ENCODE data around the gene TENM3. TPM values are rescaled to one million over a fixed set of nuclear protein-coding genes. Genes with fewer than 3 reads are reported as not detected.

The TENM3 gene
- total and polyA plus RNA-seq, 2 of the 8 experiments (the other 6 are each of a cell fraction or from before 2014, with no cell fraction given) = 36.9 to 69.3 TPM

DNA sequence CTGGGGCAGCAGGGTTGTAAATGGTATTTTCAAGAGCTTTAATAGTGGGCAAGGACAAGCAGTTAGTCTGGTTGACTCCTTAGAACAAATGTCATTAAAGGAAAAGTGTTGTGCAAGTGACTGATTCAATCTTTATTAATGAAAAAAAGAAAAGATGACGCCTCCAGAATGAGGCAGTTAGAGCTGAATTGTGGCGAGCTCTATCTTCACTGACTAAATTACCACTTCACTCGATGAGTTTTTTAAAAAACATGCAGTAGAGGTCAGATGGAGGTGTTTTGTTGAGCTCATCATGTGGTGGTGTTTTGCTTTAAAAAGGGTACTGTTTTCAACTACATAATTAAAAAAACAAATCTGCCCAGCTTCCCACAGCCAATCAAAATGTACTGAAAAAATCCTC is 28.1 kb upstream of the TENM3 start:
- Histone ChIP-seq H3K4me1 (replicated peaks in 1 of 4; ENCODE audit: control insufficient read depth in 3 of 4, insufficient read depth in 4 of 4, low read length in 3 of 4) (peaks cover 0 to 5% (median 2%) of the 10 kb centered on the region in 4 experiments; a peak in 5 of 7 replicates), H3K9ac (replicated peaks in 1 of 4; ENCODE audit: extremely low read depth in 1 of 4, low read depth in 3 of 4, low read length in 3 of 4) (no peak overlapping the region; a peak in 1 of 7 replicates), H2BK12ac (ENCODE audit: low read depth, low read length) (no peak overlapping the region), H3K14ac (ENCODE audit: insufficient read length) (no peak overlapping the region), H3K4me3 (ENCODE audit: extremely low read depth in 1 of 4, insufficient read depth in 2 of 4, low read depth in 3 of 4, low read length in 4 of 4) (no peak overlapping the region), H4K20me1 (replicated peaks in 1 of 2; ENCODE audit: control insufficient read depth in 1 of 2, insufficient read depth in 2 of 2, low read length in 2 of 2) (peaks cover 0 to 2% of the 10 kb centered on the region in 2 experiments), H3K23me2 (ENCODE audit: low read depth, low read length) (no peaks in the 10 kb centered on the region), H4K8ac (ENCODE audit: extremely low read depth, insufficient read depth, low read length) (no peak overlapping the region), H2AK5ac (ENCODE audit: low read depth, low read length) (no peak overlapping the region), H3K36me3 (ENCODE audit: control insufficient read depth in 2 of 4, insufficient read depth in 4 of 4, low read length in 3 of 4) (no peaks in the 10 kb centered on the region; a peak in 1 of 8 replicates), H2AFZ (ENCODE audit: low read length) (no peak overlapping the region), H3K18ac (ENCODE audit: extremely low read depth, low read length) (no peak overlapping the region), H3K79me1 (ENCODE audit: low read depth, low read length) (no peaks in the 10 kb centered on the region; the same call in 1 of the 2 replicates), H3K4me2 (ENCODE audit: insufficient read depth in 1 of 2, low read depth in 2 of 2, low read length in 2 of 2) (no peak overlapping the region), H3K27me3 (replicated peaks in 1 of 4; ENCODE audit: control insufficient read depth in 3 of 4, extremely low read depth in 1 of 4, insufficient read depth in 3 of 4, low read length in 3 of 4) (no peaks in the 10 kb centered on the region), H2BK5ac (ENCODE audit: low read depth, low read length) (no peak overlapping the region), H3K56ac (replicated peaks; ENCODE audit: insufficient read length, low read depth, low read length) (no peak overlapping the region), H4K91ac (replicated peaks; ENCODE audit: insufficient read length, low read length) (no peak overlapping the region), H3K9me3 (ENCODE audit: insufficient read depth in 2 of 2, low read depth in 1 of 2, low read length in 1 of 2) (no peaks in the 10 kb centered on the region), H3K23ac (ENCODE audit: insufficient read length) (no peak overlapping the region), H2BK20ac (ENCODE audit: low read length) (no peak overlapping the region), H2BK120ac (replicated peaks; ENCODE audit: low read depth, low read length) (no peak overlapping the region), H3K4ac (replicated peaks; ENCODE audit: insufficient read length, low read depth, low read length) (no peak overlapping the region), H3K79me2 (ENCODE audit: control insufficient read depth in 1 of 2, insufficient read depth in 2 of 2, low read length in 2 of 2) (peaks cover 0 to 3% of the 10 kb centered on the region in 2 experiments; a peak in 1 of 4 replicates), H3K27ac (ENCODE audit: low read depth, low read length) (no peak overlapping the region), H2BK15ac (ENCODE audit: low read length) (no peak overlapping the region), H4K5ac (ENCODE audit: insufficient read length, low read depth, low read length) (no peak overlapping the region)
- WGBS, 2 experiments (ENCODE audit: extremely low coverage in 1 of 2, insufficient coverage in 1 of 2, insufficient read length in 1 of 2, insufficient replicate concordance in 2 of 2, low coverage in 1 of 2, low lambda C conversion rate in 2 of 2, missing lambda C conversion rate in 1 of 2) = 78% methylated on average over 3 of the region's 3 CpGs; no CpG with 5 or more reads in 1 of the 2 experiments
- ChIA-PET POLR2A (ENCODE audit: partially characterized antibody) (no interaction called here), CTCF (ENCODE audit: partially characterized antibody) (interaction anchor here (0.8 to 1.1 kb wide), 3 partner anchors 16 to 127 kb away, joined by 3 to 5 read pairs (median 4); no protein-coding TSS in a partner anchor)
- FAIRE-seq (peak; percentile 13), DNase-seq (ENCODE audit: low read depth in 1 of 2, low spot score in 2 of 2) (no peak)
- TF ChIP-seq, protein P1, sequence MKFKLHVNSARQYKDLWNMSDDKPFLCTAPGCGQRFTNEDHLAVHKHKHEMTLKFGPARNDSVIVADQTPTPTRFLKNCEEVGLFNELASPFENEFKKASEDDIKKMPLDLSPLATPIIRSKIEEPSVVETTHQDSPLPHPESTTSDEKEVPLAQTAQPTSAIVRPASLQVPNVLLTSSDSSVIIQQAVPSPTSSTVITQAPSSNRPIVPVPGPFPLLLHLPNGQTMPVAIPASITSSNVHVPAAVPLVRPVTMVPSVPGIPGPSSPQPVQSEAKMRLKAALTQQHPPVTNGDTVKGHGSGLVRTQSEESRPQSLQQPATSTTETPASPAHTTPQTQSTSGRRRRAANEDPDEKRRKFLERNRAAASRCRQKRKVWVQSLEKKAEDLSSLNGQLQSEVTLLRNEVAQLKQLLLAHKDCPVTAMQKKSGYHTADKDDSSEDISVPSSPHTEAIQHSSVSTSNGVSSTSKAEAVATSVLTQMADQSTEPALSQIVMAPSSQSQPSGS (IDR thresholded peaks at IDR 0.05; ENCODE audit: low read length) = no peak
- TF ChIP-seq JUND (IDR thresholded peaks at IDR 0.05; ENCODE audit: low read length) (no peak), ZNF274 (IDR thresholded peaks at IDR 0.05; ENCODE audit: borderline replicate concordance, extremely low read depth, low read length) (no peak), RFX5 (IDR thresholded peaks at IDR 0.05; ENCODE audit: borderline replicate concordance, low read depth, low read length) (no peak), CTBP2 (IDR thresholded peaks at IDR 0.05; ENCODE audit: borderline replicate concordance, insufficient read depth, insufficient read length, low read length) (no peak), SUZ12 (IDR thresholded peaks at IDR 0.05; ENCODE audit: low read length) (no peak), FOSL1 (IDR thresholded peaks at IDR 0.05; ENCODE audit: insufficient read depth, low read depth, low read length) (no peak), POU5F1 (IDR thresholded peaks at IDR 0.05; ENCODE audit: low read depth, low read length) (no peak)
- TF ChIP-seq, protein P2, sequence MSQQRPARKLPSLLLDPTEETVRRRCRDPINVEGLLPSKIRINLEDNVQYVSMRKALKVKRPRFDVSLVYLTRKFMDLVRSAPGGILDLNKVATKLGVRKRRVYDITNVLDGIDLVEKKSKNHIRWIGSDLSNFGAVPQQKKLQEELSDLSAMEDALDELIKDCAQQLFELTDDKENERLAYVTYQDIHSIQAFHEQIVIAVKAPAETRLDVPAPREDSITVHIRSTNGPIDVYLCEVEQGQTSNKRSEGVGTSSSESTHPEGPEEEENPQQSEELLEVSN (IDR thresholded peaks at IDR 0.05) = no peak
